DLD1 (cell line): ENCODE data around the gene SYNGR3.

Experiments used
- in situ Hi-C: cut with HindIII; loops from 2 replicates; pipeline ENCODE4 v1.10.0; 2017; ENCODE audit warnings: low sequenced_read_pairs

SYNGR3 gene

DNA sequence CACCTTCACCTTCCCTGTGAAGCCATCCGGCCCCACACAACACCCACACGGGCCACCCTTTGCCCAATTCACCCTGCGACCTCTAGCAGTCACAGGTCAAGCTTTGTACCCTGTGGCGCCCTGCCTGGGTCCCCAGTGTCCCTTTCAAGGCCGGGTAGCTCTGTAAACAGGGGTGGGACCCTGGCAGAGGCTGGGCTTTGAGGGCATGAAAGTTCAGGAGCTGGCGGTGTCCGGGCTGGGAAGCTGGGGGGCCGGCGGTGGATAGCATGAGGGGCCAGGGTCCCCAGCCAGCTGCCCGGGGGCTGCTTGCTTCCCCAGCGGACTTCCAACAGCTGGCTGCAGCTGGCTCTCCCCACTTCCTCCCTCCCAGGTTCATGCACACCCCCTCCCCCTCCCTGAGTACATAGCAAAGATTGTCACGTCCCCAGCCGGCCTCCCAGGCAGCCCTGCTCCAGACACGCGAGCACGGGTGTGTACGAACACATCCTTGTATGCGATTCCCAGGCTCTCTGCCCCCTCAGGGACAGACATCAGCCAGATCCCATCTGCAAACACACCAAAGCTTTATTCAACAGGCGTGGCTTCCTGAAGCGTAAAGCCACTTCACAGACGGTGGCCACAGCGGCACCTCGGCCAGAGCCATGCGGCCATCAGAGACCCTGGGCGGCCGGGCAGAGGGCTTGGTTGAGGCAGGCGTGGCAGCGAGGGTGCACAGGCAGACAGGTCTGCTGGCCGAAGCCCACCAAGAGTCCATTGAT lies 49.7 kb downstream of the SYNGR3 start:
- in situ Hi-C loops: no loop called here

DNA sequence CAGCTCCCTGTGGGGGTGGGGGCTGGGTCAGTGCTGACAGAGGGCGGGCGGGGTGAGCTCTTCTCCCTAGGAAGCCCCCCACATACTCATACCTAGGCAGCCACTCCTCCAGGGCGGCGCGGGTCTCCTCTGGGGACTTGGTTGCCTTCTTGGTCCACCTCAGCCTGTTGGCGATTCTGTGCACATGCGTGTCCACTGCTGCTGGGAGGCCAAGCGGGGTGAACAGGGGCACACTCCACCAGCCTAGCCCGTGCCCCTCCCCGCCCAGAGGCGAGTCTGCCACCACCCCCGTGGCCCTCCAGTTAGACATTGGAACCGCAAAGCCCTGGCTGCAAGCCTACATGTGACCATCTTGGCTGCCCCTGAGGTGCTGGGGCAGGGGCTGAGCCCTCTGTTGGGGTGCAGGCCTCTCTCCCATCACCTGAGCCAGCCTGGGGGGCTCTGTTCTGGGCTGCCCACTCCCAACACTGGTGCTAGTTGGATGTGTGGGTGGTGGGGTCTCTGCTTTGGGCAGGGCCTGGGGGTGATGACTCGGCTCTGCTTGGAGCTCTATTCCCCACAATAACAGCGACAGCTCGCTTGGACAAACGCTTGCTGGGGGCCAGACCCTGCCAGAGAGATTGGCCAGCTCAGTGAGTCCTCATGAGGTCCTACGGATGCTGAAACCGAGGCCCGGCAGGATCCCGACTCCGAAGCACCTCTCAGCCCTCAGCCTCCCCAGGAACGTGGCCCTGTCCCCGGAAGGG lies 50.4 kb downstream of the SYNGR3 start:
- in situ Hi-C loops: no loop called here

DNA sequence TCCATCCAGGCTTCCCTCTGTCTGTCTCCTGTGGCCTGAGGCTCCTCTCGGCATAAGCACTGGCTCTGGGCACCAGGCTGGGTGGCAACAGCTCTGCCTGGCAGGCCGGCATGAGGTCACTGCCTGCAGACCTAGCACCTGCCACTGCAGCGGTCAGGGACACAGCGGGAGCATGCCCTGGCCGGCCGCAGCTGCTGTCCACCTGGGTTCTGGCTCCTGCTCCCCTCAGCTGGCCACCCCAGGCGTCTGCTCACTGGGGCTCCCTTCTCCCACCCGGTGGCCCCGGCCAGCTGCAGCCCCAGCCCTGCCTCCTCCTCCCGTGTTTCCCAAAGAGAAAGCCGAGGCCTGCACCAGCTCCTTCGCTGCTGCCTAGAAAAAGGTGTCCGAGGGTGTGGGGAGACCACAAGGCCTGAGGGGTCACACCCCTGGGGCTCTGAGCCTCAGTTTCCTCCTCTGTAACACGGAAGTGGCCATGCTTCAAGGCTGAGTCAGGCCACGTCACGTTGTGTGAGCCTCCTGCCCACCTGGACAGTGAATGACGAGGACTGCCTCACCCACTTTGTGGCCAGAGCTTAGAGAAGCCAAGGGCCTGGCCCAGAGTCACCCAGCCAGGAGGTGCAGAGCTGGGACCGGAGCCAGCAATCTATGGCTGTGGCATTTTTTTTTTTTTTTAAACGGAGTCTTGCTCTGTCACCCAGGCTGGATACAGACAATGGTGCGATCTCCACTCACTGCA lies 51.2 kb downstream of the SYNGR3 start:
- in situ Hi-C loops: no loop called here

DNA sequence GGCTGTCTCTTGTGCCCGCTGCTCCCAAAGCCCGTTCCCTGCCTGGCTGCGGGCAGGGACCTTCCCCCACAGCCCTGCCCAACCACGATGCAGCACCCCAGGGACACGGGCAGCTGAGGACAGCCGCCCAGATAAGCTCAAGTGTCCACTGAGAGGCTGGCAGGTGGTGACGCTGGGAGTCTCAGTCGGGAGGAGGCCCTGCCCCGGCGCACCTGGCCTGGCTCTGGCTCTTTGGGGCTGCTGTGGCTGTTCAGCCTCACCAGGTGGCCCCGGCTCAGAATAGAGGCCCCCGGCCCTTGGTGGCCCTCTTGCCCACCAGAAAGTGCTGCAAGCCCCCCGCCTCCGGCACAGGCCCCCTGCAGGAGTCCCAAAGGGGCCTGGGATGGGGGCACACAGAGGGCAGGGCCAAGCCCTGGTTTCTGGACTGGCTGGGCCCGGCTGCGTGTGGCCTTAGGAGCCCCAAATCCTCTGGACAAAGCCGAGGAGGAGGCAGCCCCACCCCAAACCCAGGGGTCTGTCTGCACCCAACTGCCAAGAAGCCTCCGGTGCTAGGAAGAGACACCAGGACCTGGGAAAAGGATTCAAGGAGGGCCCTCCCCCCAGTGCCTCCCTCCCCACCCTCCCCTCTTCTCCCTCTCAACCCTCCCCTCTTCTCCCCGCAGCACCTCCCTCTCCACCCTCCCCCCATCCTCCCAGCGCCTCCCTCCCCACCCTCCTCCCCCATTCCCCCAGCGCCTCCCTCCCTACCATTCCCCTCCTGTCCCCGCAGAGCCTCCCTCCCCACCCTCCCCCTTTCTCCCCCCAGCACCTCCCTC lies 52.6 kb downstream of the SYNGR3 start:
- in situ Hi-C loops: no loop called here

DNA sequence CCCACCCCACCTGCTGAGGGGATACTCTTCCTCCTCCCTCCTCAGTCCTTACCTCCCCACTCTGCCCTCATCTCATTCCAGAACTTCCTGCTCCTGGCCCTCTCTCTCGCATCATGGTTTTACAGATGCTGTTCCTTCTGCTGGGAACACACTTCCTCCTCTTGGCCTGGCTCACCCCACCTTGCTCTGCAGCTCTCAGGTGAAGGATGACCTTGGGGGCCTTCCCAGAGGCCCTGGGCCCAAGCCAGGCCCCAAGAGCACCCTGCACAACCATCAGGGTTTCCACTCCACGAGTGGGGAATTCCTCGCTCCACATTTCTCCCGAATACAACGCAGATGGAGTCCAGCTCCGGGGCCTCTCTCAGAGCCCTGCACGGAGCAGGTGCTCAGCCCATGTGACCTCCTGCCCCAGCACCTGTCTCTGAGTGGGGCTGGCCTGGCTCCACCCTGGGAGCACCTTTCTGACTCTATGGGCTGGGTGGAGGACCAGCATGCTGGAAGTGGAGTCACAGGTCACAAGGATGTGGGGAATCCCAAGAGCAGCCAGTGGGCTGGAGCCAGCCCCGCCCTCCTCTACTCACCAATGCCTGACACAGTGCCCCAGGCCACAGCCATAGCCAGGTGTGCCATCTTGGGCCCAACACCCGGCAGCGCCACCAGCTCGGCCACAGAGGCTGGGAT lies 53.4 kb downstream of the SYNGR3 start:
- in situ Hi-C loops: no loop called here
